PC-3 (cell line): ENCODE results near the gene FOXN3.

Experiments
- EZH2 ChIP-seq: fragments of 300-600 bp; sonication (generic); IDR thresholded peaks from one replicate; pipeline ENCODE4 v1.6.1; 2017; ENCODE audit warnings: antibody characterized with exemption, mild to moderate bottlenecking, low read length; ENCODE audit not compliant: unreplicated experiment
- TF ChIP-seq, protein P1 (sequence below): fragments of 300-600 bp; sonication (generic); conservative IDR thresholded peaks from 2 replicates; pipeline ENCODE4 v1.5.1; 2017; ENCODE audit warnings: antibody characterized with exemption, low read depth, mild to moderate bottlenecking, low read length

DNA sequence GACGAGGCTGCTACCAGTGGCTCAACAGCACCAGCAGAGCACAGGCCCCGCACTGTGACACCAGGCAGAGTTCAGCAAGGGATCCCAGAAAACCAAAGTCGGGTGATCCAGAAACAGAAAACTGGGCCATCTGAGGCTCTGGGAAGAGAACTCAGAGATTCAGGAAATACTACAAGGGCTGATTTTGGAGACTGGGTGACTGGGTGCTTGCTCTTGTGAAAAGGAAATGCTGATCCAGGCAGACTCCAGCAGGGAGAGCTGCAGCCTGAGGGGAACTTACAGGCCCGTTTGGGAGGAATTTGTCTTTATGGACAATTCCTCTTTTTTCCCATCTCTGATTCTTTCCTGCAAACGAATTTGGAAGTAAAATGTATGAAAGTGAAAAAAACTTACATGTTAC, 28.2 kb downstream of the FOXN3 start:
- TF ChIP-seq, protein P1, sequence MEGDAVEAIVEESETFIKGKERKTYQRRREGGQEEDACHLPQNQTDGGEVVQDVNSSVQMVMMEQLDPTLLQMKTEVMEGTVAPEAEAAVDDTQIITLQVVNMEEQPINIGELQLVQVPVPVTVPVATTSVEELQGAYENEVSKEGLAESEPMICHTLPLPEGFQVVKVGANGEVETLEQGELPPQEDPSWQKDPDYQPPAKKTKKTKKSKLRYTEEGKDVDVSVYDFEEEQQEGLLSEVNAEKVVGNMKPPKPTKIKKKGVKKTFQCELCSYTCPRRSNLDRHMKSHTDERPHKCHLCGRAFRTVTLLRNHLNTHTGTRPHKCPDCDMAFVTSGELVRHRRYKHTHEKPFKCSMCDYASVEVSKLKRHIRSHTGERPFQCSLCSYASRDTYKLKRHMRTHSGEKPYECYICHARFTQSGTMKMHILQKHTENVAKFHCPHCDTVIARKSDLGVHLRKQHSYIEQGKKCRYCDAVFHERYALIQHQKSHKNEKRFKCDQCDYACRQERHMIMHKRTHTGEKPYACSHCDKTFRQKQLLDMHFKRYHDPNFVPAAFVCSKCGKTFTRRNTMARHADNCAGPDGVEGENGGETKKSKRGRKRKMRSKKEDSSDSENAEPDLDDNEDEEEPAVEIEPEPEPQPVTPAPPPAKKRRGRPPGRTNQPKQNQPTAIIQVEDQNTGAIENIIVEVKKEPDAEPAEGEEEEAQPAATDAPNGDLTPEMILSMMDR = no peak; the same call in 1 of the 2 replicates
- no peak for TF ChIP-seq EZH2
